Tongue (tissue), 2 donors: ENCODE results near the gene USHBP1. TPM values are rescaled to one million over a fixed set of nuclear protein-coding genes. Genes with fewer than 3 reads are reported as not detected.

Experiments used
- DNase-seq: peaks from one replicate; pipeline ENCODE4 v3.0.0-alpha.2; 2015
- total RNA-seq: library from RNA; depleted of rRNA; stranded (reverse); fragments of >200 nt; gene quantifications from one replicate; pipeline ENCODE4 v1.2.3, GENCODE V29; 2014

USHBP1 gene
- total RNA-seq, 1 donor from 2014 or later: 12.3 TPM

GRCh38 chr19:17240062-17240752, 24.3 kb downstream of the USHBP1 start:
- no peak for DNase-seq

GRCh38 chr19:17237747-17238706, 26.5 kb downstream of the USHBP1 start:
- no peak for DNase-seq

- no peak for DNase-seq
Observed at GRCh38 chr19:17236811-17237543, 27.6 kb downstream of the USHBP1 start.

- DNase-seq: no peak
Observed at GRCh38 chr19:17235971-17236777, 28.4 kb downstream of the USHBP1 start.

- peak; percentile 86 for DNase-seq
Observed at GRCh38 chr19:17235300-17235970, 29.1 kb downstream of the USHBP1 start.

GRCh38 chr19:17234911-17235299, 29.6 kb downstream of the USHBP1 start:
- no peak for DNase-seq

- no peak for DNase-seq
Observed at GRCh38 chr19:17232258-17232657, 32.3 kb downstream of the USHBP1 start.

- DNase-seq: no peak
Observed at GRCh38 chr19:17229890-17230289, 34.7 kb downstream of the USHBP1 start.

GRCh38 chr19:17227798-17228367, 36.7 kb downstream of the USHBP1 start:
- no peak for DNase-seq

- peak; percentile 99 for DNase-seq
Observed at GRCh38 chr19:17226002-17226933, 38.3 kb downstream of the USHBP1 start, which contains the start of gene OCEL1. TSS of gene OCEL1 (plus strand) at chr19:17226226. CDS start at chr19:17226248, 22 bp downstream.

- DNase-seq: no peak
Observed at GRCh38 chr19:17225053-17225452, 39.5 kb downstream of the USHBP1 start.

GRCh38 chr19:17220207-17220758, 44.3 kb downstream of the USHBP1 start:
- no peak for DNase-seq

- DNase-seq: no peak
Observed at GRCh38 chr19:17219286-17219685, 45.3 kb downstream of the USHBP1 start.

GRCh38 chr19:17216058-17216670, 48.4 kb downstream of the USHBP1 start:
- no peak for DNase-seq

- peak; percentile 97 for DNase-seq
Observed at GRCh38 chr19:17215127-17215971, 49.2 kb downstream of the USHBP1 start, which contains the start of gene USE1. TSS of gene USE1 (plus strand) at chr19:17215357. CDS start at chr19:17215406, 49 bp downstream.

GRCh38 chr19:17214508-17215126, 49.9 kb downstream of the USHBP1 start:
- no peak for DNase-seq

- no peak for DNase-seq
Observed at GRCh38 chr19:17213334-17213733, 51.2 kb downstream of the USHBP1 start.
